Activated CD4-positive, alpha-beta memory T cell treated with anti-CD3 and anti-CD28 coated beads, Interleukin-2, amount 10 ng/mL, durations not matched to agents 7 days and 5 days (primary cell): Measurements from ENCODE around the gene C19orf47. TPM values are rescaled to one million over a fixed set of nuclear protein-coding genes. Genes with fewer than 3 reads are reported as not detected.

Experiments used
- CTCF ChIA-PET: fragments of 350-600 bp; sonication (Branson Sonifier 250); formaldehyde crosslinking; loops from one replicate; lab custom pipeline; 2021; ENCODE audit warnings: antibody characterized with exemption, inconsistent platforms; lab: Charles Lee
- POLR2A ChIA-PET: fragments of 350-600 bp; sonication (Branson Sonifier 250); formaldehyde crosslinking; loops from one replicate; lab custom pipeline; 2021; ENCODE audit warnings: antibody characterized with exemption; lab: Charles Lee
- DNase-seq: peaks from one replicate; pipeline ENCODE4 v3.0.0-alpha.2; 2020
- H3K27ac Mint-ChIP-seq: one replicate; pipeline ENCODE4 v1.8.0; 2021; ENCODE audit warnings: mild to moderate bottlenecking, mixed read lengths
- H3K27me3 Mint-ChIP-seq: one replicate; pipeline ENCODE4 v1.8.0; 2021; ENCODE audit warnings: mixed read lengths
- H3K36me3 Mint-ChIP-seq: one replicate; pipeline ENCODE4 v1.8.0; 2021; ENCODE audit warnings: low read depth, mixed read lengths
- H3K4me1 Mint-ChIP-seq: one replicate; pipeline ENCODE4 v1.8.0; 2021; ENCODE audit warnings: mixed read lengths
- H3K4me3 Mint-ChIP-seq: one replicate; pipeline ENCODE4 v1.8.0; 2021; ENCODE audit warnings: mild to moderate bottlenecking, mixed read lengths
- H3K9me3 Mint-ChIP-seq: one replicate; pipeline ENCODE4 v1.8.0; 2021; ENCODE audit warnings: mixed read lengths
- total RNA-seq, 2 experiments: library from RNA; stranded (reverse); gene quantifications; one replicate each; pipeline ENCODE4 v1.2.3, GENCODE V29; 2021

The C19orf47 gene
- total RNA-seq, 2 experiments from 2014 or later = 19.0 to 20.5 TPM

- POLR2A ChIA-PET = no interaction called here
- peaks cover 13% of the 10 kb centered on the region for H3K4me1 Mint-ChIP-seq
- no peak overlapping the region for H3K27ac Mint-ChIP-seq
- H3K4me3 Mint-ChIP-seq = no peak overlapping the region
- CTCF ChIA-PET = no interaction called here
- H3K36me3 Mint-ChIP-seq = peaks cover 4% of the 10 kb centered on the region
- DNase-seq = no peak
- no peaks in the 10 kb centered on the region for H3K27me3 Mint-ChIP-seq
- H3K9me3 Mint-ChIP-seq = no peaks in the 10 kb centered on the region
Measured at GRCh38 chr19:40369797-40370196, 21.6 kb upstream of the C19orf47 start.

GRCh38 chr19:40367577-40368434 is 19.6 kb upstream of the C19orf47 start:
- Mint-ChIP-seq H3K36me3 (peaks cover 3% of the 10 kb centered on the region), H3K27me3 (no peaks in the 10 kb centered on the region), H3K4me3 (no peak overlapping the region), H3K9me3 (no peaks in the 10 kb centered on the region), H3K27ac (no peak overlapping the region), H3K4me1 (peaks cover 19% of the 10 kb centered on the region)
- CTCF ChIA-PET = no interaction called here
- no peak for DNase-seq
- POLR2A ChIA-PET = no interaction called here

GRCh38 chr19:40366697-40367561 is 18.7 kb upstream of the C19orf47 start:
- no peak overlapping the region for H3K4me3 Mint-ChIP-seq
- H3K4me1 Mint-ChIP-seq = peaks cover 25% of the 10 kb centered on the region
- CTCF ChIA-PET = no interaction called here
- H3K27me3 Mint-ChIP-seq = no peaks in the 10 kb centered on the region
- no peaks in the 10 kb centered on the region for H3K36me3 Mint-ChIP-seq
- no peaks in the 10 kb centered on the region for H3K9me3 Mint-ChIP-seq
- POLR2A ChIA-PET = no interaction called here
- DNase-seq = no peak
- no peak overlapping the region for H3K27ac Mint-ChIP-seq

GRCh38 chr19:40365613-40366401 is 17.6 kb upstream of the C19orf47 start:
- Mint-ChIP-seq H3K4me1 (peaks cover 28% of the 10 kb centered on the region), H3K9me3 (no peaks in the 10 kb centered on the region), H3K27ac (no peak overlapping the region), H3K27me3 (no peaks in the 10 kb centered on the region), H3K4me3 (peak overlapping the region; percentile 27), H3K36me3 (no peaks in the 10 kb centered on the region)
- ChIA-PET CTCF (no interaction called here), POLR2A (interaction anchor here (1.0 to 1.1 kb wide), 2 partner anchors 18 to 55 kb away, joined by 3 read pairs; partner anchors contain the start of genes C19orf47 and PLD3)
- peak; percentile 45 for DNase-seq

GRCh38 chr19:40365010-40365409 is 16.8 kb upstream of the C19orf47 start:
- Mint-ChIP-seq H3K27ac (no peak overlapping the region), H3K27me3 (no peaks in the 10 kb centered on the region), H3K4me3 (no peak overlapping the region), H3K4me1 (peaks cover 28% of the 10 kb centered on the region), H3K9me3 (no peaks in the 10 kb centered on the region), H3K36me3 (no peaks in the 10 kb centered on the region)
- ChIA-PET CTCF (no interaction called here), POLR2A (interaction anchor here (1.1 kb wide), 1 partner anchor 17 kb away, joined by 3 read pairs; the partner anchor contains the start of genes C19orf47 and PLD3)
- no peak for DNase-seq

- ChIA-PET POLR2A (no interaction called here), CTCF (interaction anchor here (0.7 kb wide), 1 partner anchor 107 kb away, joined by 3 read pairs; no protein-coding TSS in a partner anchor)
- peak; percentile 61 for DNase-seq
- Mint-ChIP-seq H3K4me1 (peaks cover 28% of the 10 kb centered on the region), H3K27ac (peak overlapping the region; percentile 55), H3K9me3 (no peaks in the 10 kb centered on the region), H3K36me3 (no peaks in the 10 kb centered on the region), H3K4me3 (no peak overlapping the region), H3K27me3 (no peaks in the 10 kb centered on the region)
Measured at GRCh38 chr19:40363069-40363468, 14.9 kb upstream of the C19orf47 start.

GRCh38 chr19:40362160-40362559 is 14.0 kb upstream of the C19orf47 start:
- no peaks in the 10 kb centered on the region for H3K36me3 Mint-ChIP-seq

GRCh38 chr19:40360708-40361241 is 12.6 kb upstream of the C19orf47 start:
- Mint-ChIP-seq H3K4me3 (no peak overlapping the region), H3K36me3 (no peaks in the 10 kb centered on the region), H3K27me3 (no peaks in the 10 kb centered on the region), H3K4me1 (peaks cover 38% of the 10 kb centered on the region), H3K27ac (no peak overlapping the region), H3K9me3 (no peaks in the 10 kb centered on the region)
- ChIA-PET POLR2A (interaction anchor here (0.6 to 1.2 kb wide), 2 partner anchors 13 to 24 kb away, joined by 3 read pairs; partner anchors contain the start of genes C19orf47 and PLD3), CTCF (interaction anchor here (0.7 kb wide), 1 partner anchor 214 kb away, joined by 3 read pairs; no protein-coding TSS in a partner anchor)
- DNase-seq = no peak

More at GRCh38 chr19:40362160-40362559, 14.0 kb upstream of the C19orf47 start:
- Mint-ChIP-seq H3K4me3 (no peak overlapping the region), H3K27ac (no peak overlapping the region), H3K9me3 (no peaks in the 10 kb centered on the region), H3K27me3 (no peaks in the 10 kb centered on the region), H3K4me1 (peaks cover 31% of the 10 kb centered on the region)
- no peak for DNase-seq
- ChIA-PET POLR2A (no interaction called here), CTCF (no interaction called here)

- no peak for DNase-seq
- H3K4me3 Mint-ChIP-seq = no peak overlapping the region
- no peaks in the 10 kb centered on the region for H3K9me3 Mint-ChIP-seq
- peaks cover 34% of the 10 kb centered on the region for H3K4me1 Mint-ChIP-seq
- ChIA-PET CTCF (interaction anchor here (0.7 kb wide), 1 partner anchor 213 kb away, joined by 3 read pairs; no protein-coding TSS in a partner anchor), POLR2A (interaction anchor here (0.6 to 1.2 kb wide), 2 partner anchors 12 to 23 kb away, joined by 3 read pairs; partner anchors contain the start of genes C19orf47 and PLD3)
- no peak overlapping the region for H3K27ac Mint-ChIP-seq
- H3K36me3 Mint-ChIP-seq = no peaks in the 10 kb centered on the region
- H3K27me3 Mint-ChIP-seq = no peaks in the 10 kb centered on the region
Measured at GRCh38 chr19:40360020-40360707, 12.0 kb upstream of the C19orf47 start.

- H3K9me3 Mint-ChIP-seq = no peaks in the 10 kb centered on the region
- no peak overlapping the region for H3K27ac Mint-ChIP-seq
- POLR2A ChIA-PET = no interaction called here
- no peak overlapping the region for H3K4me3 Mint-ChIP-seq
- H3K36me3 Mint-ChIP-seq = no peaks in the 10 kb centered on the region
- CTCF ChIA-PET = no interaction called here
- H3K4me1 Mint-ChIP-seq = peaks cover 28% of the 10 kb centered on the region
- H3K27me3 Mint-ChIP-seq = no peaks in the 10 kb centered on the region
- no peak for DNase-seq
Measured at GRCh38 chr19:40358773-40359172, 10.6 kb upstream of the C19orf47 start.

- POLR2A ChIA-PET = no interaction called here
- Mint-ChIP-seq H3K9me3 (no peaks in the 10 kb centered on the region), H3K27ac (no peak overlapping the region), H3K36me3 (no peaks in the 10 kb centered on the region), H3K4me3 (no peak overlapping the region), H3K4me1 (peaks cover 18% of the 10 kb centered on the region), H3K27me3 (no peaks in the 10 kb centered on the region)
- CTCF ChIA-PET = no interaction called here
- no peak for DNase-seq
Measured at GRCh38 chr19:40357640-40358039, 9.4 kb upstream of the C19orf47 start.
